Stimulated activated CD4-positive, alpha-beta T cell treated with anti-CD3 and anti-CD28 coated beads, Interleukin-15, amount 100 ng/mL, for 48 hours (primary cell): Measurements from ENCODE around the gene IQCE.
"Not testable (repeated sequence)": the region's sequence is repeated elsewhere in the genome, so short reads cannot be mapped to it uniquely, and the experiment has no call there.

Source experiments
- DNase-seq, 2 donors: peaks; one replicate each; pipeline ENCODE4 v3.0.0-alpha.2; 2020; ENCODE audit warnings: low read depth in 2 of 2

The IQCE gene

DNA sequence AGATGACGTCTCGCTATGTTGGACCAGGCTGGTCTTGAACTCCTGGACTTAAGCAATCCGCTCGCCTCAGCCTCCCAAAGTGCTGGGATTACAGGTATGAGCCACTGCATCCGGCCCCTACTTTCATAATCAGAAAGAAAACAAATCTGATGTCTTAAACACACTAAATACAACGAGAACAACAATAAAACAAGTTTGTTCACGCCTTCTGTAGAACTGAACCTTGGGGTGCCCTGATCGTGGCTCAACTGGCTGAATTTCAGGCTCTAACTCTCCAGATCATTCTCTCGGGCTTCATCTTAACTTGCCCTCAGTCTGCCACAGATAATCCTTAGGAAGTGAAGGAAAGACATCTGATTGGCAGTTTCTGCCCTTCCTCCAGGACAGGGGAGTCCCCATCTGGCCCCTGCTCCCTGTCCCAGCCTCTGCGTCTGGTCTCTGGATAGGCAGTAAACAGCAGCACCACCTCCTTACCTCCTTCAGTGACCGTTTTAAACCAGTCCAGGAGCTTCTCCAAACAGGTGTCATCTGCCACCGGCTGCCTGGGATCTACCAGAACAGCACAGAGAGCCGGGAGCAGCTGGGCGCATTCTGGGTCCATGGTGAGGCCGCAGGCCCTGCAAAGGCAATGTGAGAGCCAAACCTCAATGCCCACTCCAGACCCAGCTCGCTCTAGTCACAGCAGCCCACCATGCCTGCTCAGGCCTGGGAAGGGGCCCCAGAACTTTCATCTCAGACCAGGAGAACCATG lies 4.8 kb upstream of the IQCE start:
- DNase-seq: no peak

DNA sequence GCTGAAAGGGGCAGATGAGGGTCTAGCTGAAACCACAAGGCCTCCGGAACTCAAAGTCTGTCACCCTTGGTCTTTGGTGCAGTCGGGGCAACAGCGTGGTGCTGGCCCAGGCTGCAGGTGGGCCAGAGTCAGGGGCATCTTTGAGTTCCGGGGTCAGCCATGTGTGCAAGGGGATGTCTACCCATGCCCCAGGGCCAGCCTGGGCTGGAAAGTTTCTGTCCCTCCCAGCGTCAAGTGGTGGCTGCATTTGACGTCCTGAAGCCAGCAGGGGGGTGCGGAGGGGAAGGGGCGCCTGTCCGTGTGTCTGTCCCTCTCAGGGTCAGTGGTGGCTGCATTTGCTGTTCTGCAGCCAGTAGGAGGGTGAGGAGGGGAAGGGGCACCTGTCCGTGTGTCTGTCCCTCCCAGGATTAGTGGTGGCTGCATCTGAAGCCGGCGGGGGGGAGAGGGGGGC lies 4.1 kb upstream of the IQCE start:
- no peak for DNase-seq

DNA sequence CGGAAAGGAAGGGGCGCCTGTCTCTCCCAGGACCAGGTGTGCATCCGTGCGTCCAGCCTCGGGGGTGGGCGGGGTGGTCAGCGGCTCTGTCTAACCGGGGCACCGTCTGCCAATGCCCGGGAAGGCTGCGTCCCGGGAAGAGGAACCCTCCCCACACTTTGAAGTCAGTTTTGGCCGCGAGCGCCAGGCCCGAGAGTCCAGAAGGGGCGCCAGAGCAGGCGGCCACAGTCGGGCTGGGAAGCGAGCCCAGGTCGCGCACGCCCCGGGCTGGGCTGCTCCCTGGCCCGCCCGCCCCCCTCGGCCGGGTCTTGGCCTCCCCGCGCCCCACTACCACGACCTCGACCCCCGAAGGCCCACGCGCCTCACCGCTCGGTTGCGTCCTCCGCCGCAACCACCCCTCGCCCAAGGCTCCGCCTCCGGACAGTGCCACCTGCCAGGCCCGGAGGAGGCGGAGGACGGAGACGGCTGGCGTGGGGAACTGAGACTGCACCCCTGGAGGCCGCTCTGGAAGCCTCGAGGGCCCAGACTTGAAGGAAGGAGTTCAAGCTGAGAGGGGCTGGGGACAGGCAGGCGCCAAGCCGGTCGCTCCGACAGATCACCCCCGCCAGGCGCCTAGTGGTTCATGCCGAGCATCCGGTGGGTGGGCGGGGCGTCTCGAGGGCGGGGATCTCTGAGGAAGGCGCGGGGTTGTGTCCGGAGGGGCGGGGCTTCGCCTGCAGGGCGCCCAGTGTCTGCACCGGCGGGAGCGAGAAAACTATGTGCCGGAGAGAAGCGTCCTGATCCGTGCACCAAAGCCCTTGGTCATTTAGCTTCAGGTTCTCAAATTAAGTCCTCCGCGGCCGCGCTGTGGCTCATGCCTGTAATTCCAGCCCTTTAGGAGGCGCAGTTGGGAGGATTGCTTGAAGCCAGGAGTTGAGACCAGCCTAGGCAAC lies 3.4 kb upstream of the IQCE start, which contains the start of gene BRAT1:
Gene BRAT1, minus strand, starts transcription at position 404 of the 932 bp plus-strand sequence. CDS start 1,093 bp downstream, outside the sequence.
- peak; percentile 95 for DNase-seq

DNA sequence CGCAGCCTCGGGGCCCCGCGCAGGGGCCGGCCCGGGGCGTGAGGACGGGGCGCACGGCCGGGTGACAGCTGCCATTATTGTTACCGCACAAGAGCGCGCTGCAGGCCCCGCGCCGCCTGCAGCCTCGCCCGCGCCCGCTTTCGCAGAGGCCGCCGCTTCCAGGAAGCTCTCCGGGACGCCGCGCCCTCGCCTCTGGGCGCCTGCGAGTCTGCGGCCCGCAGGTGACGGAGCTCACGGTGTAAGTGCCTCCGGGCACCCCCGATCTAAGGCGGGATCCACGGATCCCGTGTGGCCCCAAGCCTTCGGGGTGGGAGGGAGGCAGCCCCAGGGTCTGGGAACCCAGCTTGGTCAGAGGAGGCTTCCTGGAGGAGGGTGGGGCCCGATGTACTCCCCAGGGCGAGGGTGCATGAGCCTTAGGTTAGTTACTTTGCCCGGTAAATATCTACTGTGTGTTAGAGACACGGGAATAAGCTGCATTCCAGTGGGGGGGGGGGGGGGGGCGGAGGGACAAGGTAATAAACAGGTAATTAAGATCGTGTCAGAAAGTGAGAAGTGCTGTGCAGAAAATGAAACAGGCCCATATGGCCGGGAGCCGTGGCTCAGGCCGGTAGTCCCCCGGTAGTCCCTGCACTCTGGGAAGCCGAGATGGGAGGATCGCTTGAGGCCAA lies 638 bp downstream of the IQCE start:
- DNase-seq: peak in 1 of 2 donors; percentile 27

DNA sequence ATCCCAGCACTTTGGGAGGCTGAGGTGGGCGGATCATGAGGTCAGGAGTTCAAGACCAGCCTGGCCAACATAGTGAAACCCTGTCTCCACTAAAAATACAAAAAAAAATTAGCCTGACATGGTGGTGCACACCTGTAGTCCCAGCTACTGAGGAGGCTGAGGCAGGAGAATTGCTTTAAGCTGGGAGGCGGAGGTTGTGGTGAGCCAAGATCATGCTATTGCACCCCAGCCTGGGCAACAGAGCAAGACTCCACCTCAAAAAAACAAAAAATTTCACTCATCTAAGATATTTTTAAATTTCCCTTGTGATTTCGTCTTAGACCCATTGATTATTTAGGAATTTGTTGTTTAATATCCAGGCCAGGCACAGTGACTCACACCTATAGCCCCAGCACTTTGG lies 5.2 kb downstream of the IQCE start:
- DNase-seq: not testable (repeated sequence)

GRCh38 chr7:2564970-2565540 lies 6.3 kb downstream of the IQCE start:
- DNase-seq: no peak

- DNase-seq: no peak
Measured at GRCh38 chr7:2566348-2566889, 7.6 kb downstream of the IQCE start.

- no peak for DNase-seq
Measured at GRCh38 chr7:2566890-2567678, 8.3 kb downstream of the IQCE start.

DNA sequence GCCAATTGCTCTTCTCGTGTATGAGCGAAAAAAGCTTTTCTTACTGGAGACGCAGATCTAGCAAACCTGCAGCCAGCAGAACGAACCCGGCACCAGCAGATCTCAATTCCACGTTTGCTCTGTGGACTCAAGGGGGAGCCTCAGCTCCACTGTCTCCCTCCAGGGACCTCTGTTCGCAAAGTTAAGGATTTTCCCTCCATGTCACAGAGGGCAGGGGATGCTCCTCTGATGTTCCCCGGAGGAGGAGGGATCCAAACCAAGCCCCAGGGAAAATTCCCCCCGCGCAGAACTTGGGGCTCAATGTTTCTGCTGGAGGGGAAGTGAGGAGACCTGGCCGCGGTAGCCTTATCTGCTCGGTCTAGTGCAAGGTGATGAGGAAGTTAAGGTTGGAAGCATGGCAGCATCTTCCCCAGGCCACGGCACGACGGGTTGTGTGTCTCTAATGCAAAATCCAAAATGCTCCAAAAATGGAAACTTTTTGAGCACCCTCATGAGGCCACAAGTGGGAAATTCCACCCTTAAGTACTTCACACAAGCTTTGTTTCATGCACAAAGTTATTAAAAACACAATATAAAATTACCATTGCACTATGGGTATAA lies 9.0 kb downstream of the IQCE start:
- DNase-seq: no peak

- no peak for DNase-seq
Measured at GRCh38 chr7:2568521-2569223, 9.9 kb downstream of the IQCE start.

GRCh38 chr7:2569421-2569820 lies 10.6 kb downstream of the IQCE start:
- no peak for DNase-seq

DNA sequence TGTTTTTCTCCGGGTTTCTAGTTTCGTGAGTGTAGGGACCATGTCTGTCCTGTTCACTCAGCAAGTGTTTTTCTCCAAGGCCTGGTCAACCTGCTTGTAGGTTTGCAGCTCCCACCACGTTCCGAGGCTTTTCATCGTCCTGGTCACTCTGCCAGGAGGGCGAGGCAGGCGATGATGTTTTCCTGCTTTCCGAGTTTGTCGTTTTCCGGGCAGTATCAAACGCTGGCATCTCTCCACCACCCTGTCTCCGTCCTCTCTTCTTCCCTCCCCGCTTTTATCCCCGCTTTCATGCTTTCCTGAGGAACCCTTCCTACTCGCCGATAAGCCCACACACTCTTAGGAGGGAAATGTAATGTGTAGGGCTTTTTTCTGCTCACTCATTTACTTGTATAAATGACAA lies 11.2 kb downstream of the IQCE start:
- no peak for DNase-seq

DNA sequence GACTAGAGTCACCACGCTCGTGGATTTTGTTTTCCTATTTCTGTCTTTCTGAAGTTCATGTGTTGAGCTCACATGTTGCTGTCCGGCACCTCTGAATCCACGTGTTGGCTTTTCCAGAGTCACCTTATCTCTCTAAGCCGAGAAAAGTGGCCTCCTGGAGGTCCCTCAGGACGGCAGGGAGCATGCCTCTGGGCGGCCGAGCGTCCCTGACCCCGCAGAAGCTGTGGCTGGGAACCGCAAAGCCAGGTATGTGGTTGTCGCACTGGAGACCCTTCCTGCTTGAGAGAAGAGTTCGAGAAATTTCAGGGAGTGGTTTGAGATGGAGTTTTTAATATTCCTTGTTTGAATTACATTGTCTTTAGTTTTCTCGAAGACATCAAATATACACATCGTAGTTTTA lies 12.6 kb downstream of the IQCE start:
- no peak for DNase-seq

DNA sequence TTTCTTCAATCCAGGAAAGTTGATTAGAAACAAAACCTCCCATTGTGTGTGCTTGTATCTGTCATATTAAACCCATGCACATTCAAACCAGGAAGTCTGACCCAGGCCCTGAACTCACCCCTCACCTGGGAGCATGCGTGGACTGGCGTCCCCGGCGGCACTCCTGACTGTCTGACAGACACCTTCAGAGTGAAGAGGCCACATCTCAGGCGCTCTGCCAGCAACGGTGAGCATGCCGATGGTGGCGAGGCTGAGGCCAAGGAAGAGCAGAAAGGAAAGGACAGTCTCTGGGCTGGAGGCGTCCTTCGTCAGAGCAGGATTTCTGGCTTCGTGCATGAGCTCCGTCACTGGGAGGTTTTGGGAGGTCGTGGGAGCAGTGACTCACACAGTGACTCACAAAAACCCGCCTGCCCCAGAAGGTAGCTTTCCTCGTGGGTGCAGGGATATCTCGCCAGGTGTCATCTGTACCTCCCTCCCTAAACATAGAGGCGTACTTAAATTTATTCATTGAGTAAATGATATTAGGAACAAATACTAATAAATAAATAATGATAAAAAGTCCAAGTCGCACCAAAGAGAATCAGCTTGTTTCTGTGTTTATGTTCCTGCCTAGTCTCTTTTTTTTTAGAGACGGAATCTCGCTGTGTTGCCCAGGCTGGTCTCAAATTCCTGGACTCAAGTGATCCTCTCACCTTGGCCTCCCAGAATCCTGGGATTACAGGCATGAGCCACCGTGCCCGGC lies 13.5 kb downstream of the IQCE start:
- DNase-seq: no peak

- DNase-seq: no peak
Measured at GRCh38 chr7:2573761-2574160, 15.0 kb downstream of the IQCE start.

DNA sequence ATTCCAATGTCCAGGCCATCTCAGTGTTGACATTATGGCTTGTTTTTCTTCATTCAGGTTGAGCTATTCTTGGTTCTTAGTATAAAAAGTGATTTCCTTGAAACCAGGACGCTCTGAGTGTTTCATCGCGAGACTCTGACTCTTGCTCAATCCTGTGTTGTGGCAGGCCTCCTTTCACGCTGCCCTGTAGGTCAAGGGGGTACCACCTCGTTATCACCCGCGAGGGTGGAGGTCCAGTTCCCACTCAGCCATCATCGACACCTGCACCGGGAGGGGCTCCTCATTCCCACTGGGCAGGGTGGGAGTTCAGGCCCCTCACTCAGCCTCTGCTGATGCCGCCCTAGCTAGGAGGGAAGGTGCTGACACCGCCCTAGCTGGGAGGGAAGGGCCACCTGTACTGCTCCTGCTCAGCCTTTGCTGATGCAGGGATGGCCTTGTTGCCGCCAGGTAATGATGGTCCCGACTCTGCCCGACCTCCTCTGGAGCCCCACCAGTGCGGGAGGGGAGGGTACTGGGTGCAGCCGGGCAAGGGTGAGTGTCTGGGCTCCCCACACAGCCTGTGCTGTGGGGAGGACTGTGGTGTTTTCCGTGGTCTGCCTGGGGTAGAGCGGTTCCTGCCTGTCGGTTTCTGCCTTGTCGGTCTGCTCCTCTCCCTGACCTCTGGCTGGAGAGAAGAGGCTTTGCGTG lies 16.4 kb downstream of the IQCE start:
- DNase-seq: no peak

DNA sequence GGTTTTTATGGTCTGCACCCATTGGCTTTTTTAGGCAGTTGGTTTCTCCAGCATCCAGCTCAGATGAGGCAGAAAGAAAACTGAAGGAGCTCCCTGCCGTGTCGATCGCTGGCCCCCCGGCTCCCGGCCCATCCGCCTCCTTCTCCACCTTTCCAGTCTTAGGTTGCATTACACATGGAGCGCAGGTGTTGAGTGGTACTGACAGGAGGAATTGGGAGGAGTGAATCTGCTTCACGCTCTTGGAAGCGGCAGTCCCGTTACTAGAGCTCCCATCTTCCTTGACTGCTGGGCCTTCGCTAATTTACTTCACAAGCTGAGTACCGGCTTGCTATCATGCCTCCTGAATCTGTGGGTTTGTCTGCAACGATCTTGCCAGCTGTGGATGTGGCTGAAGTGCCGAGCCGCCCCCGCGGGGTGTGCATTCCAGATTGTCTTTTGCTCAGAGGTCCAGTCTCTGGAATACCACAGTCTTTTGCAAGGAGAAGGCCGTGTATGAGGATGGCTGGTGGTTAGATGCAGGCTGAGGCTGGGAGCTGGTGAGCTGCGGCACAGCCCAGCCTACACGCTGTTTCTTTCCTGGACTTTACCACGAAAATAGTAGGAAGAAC lies 17.1 kb downstream of the IQCE start:
- no peak for DNase-seq
